GM19397 (cell line): ENCODE results near the gene BFAR.
"Not testable (repeated sequence)": the region's sequence is repeated elsewhere in the genome, so short reads cannot be mapped to it uniquely, and the experiment has no call there.

Experiments used
- ATAC-seq: cut with Tn5 transposase; IDR thresholded peaks from one replicate; pipeline ENCODE4 v1.9.1; 2021; ENCODE audit warnings: mild to moderate bottlenecking, moderate library complexity; ENCODE audit not compliant: unreplicated experiment

Gene BFAR

DNA sequence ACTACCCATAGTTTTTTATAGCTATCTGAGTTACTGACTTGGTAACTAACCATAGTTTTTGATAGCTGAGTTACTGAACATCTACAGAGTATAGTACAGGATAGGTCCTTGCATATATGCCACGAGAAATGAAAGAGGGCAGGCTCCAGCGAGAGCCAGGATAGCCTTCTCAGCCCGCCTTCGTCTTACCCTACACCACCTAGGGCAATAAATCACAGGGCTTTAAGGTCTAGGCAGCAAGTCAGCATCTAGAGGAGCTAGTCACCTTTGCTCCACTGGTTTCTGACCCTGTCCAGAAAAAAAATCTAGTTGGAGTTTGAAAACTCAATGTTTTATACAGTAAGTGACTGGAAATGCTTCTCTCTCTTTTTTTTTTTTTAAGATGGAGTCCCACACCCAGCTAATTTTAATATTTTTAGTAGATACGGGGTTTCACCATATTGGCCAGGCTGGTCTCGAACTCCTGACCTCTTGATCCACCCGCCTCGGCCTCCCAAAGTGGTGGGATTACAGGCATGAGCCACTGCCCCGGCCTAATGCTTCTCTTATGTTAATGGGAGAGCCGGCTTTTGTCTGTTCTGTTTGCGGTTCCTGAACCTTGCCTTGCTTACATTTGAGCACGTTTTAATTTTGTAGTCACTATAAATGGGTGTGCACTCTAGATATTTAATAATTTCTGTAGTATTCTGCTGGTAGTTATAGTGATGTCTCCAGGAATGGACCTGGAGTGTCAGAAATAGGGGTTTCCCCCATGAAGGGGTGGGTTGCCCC is 2.8 kb downstream of the BFAR start:
- ATAC-seq = no peak

DNA sequence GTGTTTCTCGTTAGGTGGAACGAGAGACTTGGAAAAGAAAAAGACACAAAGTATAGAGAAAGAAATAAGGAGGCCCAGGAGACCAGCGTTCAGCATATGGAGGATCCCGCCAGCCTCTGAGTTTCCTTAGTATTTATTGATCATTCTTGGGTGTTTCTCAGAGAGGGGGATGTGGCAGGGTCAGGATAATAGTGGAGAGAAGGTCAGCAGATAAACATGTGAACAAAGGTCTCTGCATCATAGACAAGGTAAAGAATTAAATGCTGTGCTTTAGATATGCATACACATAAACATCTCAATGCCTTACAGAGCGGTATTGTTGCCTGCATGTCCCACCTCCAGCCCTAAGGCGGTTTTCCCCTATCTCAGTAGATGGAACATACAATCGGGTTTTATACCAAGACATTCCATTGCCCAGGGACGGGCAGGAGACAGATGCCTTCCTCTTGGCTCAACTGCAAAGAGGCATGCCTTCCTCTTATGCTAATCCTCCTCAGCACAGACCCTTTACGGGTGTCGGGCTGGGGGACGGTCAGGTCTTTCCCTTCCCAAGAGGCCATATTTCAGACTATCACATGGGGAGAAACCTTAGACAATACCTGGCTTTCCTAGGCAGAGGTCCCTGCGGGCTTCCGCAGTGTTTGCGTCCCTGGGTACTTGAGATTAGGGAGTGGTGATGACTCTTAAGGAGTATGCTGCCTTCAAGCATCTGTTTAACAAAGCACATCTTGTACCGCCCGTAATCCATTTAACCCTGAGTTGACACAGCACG is 3.6 kb downstream of the BFAR start:
- ATAC-seq = not testable (repeated sequence)

- ATAC-seq = not testable (repeated sequence)
These were observed 4.1 kb downstream of the BFAR start for GRCh38 chr16:14636951-14637240.

GRCh38 chr16:14640538-14640937 is 7.8 kb downstream of the BFAR start:
- no peak for ATAC-seq

GRCh38 chr16:14641206-14641605 is 8.5 kb downstream of the BFAR start:
- ATAC-seq = no peak

DNA sequence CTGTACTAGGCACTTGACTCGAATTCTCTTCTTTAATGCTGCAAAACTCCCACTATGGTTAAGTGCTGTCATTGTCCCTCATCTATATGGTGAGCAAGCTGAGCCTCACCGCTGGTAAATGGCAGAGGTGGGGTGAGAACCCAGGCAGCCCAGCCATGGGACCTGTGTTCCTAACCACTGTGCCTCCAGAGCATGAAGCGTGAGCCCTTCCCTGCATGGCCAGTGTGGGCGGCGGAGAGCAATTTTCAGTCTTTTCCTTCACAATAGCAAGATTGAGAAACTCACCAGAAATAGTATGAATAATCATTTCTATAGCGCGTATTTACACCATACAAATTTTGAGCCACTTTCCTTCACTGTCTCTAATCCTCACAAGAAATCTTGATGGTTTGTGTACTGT is 9.2 kb downstream of the BFAR start:
- ATAC-seq = no peak

- no peak for ATAC-seq
These were observed 17.1 kb downstream of the BFAR start for GRCh38 chr16:14649816-14650215.

DNA sequence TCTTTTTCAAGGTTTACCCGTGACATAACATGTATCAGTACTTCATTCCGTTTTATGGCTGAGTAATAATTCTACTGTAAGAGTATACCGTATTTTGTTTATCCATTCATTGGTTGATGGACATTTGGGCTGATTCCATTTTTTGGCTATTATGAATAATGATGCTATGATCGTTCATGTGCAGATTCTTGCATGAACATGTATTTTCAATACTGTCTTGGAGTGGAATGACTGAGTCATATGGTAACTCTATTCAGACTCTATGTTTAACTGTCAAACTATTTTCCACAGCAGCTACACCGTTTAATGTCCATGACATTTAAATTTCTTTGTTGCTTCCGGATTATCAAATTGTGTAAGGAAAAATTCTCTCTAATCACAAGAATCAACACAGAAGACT is 17.9 kb downstream of the BFAR start:
- ATAC-seq = no peak

DNA sequence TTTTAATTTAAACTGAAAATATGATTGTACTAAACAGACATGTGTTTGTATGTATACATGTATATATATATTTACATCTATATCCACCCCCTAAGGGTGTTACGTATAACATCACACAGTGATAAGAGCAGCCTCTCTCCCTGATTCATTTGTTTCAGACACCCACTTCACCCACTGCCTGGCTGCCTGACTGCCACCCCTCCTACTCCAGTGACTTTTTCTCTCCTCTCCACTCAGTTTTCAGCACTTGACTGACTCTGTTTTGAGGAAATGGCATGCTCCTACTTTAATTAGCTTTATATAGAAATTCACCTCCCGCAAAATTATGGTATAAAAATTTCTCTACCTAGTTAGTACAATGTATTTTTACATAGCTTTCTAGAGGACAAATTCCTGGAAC is 20.0 kb downstream of the BFAR start:
- ATAC-seq = no peak

GRCh38 chr16:14658063-14658462 is 25.3 kb downstream of the BFAR start:
- ATAC-seq = peak; percentile 88

- ATAC-seq = no peak
These were observed 34.9 kb downstream of the BFAR start for GRCh38 chr16:14667347-14668266.

DNA sequence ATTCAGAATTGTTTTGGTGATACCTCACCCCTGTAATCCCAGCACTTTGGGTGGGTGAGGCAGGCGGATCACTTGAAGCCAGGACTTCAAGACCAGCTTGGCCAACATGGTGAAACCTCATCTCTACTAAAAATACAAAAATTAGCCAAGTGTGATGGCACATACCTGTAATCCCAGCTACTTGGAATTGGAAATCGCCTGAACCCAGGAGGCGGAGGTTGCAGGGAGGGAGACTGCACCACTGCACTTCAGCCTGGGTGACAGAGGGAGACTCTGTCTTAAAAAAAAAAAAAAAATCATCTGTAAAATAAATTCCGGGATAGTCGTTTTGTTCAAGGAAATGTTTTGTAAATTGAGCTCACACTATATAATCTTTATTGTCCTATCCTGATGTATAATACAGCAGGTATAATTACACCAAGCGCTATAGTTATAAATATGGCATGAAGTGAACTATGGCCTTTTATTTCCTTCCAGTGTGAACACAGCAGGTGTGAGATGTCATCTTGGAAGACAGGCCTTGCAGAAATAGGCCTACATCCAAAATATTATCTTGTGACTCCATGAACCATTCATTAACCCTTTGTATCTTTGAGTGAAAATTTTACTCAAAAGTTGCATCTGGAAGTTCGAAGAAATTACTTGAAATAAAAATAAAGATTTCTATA is 35.9 kb downstream of the BFAR start:
- no peak for ATAC-seq

DNA sequence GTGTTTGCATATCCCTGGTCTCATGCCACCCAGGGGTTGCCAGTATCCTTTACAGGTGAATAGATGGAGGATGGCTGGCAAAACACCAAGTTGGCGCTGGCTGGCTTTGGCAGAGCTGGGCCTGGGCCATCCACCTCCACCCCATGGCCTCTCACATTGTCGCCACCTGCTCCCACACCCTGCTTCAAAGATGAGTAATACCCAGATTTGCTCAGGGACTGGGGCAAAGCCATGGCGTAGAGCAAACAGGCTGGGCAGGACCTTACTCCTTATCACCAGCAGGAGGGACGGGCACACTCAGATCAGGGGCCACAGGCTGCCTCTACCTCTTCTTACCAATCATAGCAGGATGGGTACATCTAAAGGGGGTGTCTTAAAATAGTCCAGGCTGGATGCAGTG is 37.0 kb downstream of the BFAR start:
- ATAC-seq = no peak

DNA sequence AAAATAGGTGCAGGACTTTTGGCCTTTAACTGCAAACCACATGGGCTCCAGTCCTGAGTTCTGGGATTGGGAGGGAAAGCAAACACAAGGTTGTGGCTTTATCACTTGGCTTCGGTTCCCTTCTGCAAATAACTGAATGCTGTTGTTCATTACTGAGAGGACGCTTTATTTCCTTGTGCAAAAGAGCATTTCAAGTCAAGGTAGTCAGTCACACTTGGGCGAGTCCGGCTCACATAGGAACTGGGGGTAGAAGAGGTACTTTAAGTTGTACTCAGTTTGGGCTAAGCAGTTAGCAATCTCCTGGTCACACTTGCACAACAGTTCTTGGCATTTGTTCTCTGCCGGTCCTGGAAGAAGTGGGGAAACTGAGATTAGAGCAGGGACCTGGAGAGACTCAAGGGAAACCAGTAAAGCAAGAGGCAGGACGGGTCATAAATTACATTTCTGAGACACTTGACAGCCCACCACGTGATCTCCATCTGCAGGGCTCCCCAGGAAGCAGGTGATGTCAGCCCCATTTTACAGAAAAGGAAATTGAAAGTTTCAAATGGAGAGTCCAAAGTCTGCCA is 39.7 kb downstream of the BFAR start:
- ATAC-seq = no peak

DNA sequence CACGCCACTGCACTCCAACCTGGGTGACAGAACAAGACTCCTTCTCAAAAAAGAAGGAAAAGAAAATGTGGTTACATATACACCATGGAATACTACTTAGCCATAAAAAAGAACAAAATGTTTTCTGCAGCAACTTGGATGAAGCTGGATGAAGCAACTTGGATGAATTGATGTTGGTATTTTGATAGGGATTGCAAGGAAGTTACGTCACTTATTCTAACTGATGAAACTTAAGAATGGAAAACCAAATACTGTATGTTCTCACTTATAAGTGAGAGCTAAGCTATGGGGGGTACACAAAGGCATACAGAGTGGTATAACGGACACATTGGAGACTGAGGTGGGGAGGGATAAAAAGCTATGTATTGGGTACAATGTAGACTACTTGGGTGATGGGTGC is 43.9 kb downstream of the BFAR start:
- no peak for ATAC-seq

DNA sequence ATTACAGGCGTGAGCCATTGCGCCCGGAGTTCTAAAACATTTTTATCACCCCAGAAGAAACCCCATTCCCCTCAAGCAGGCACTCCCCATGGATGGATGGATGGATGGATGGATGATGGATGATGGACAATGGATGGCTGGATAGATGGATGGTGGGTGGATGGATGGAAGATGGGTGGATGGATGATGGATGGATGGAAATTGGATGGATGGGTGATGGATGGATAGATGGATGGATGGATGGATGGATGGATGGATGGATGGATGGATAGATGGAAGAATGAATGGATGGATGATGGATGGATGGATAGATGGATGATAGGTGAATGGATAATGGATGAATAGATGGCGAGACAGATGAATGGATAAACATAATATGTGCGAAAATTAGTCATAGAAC is 44.9 kb downstream of the BFAR start:
- ATAC-seq = no peak

DNA sequence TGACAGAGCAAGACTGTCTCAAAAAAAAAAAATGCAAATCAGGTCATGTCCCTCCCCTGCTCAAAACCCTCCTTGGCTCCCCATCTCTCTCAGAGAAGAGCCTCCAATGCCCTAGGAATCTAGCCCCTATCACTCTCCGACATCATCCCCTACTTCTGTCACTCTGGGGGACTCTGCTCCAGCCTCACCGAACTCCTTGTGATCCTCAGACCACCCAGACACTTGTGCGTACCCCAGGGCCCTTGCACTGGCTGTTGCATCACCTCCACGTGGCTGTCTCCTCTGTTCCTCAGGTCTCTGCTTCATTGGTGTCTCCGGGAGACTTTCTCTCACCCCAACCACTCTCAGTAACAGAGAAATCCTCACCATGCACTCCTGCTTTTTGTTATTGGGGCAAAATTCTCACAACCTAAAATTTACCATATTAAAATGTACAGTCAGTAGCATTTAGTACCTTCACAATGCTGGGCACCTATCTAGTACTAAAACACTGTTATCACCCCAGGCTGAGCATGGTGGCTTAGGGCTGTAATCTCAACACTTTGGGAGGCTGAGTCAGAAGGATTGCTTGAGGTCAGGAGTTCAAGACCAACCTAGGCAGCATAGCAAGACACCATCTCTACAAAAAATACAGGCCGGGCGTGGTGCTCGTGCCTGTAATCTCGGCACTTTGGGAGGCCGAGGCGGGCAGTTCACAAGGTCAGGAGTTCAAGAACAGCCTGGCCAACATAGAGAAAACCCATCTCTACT is 46.2 kb downstream of the BFAR start:
- no peak for ATAC-seq

- ATAC-seq = not testable (repeated sequence)
These were observed 47.6 kb downstream of the BFAR start for GRCh38 chr16:14680396-14680795.

- ATAC-seq = no peak
These were observed 48.4 kb downstream of the BFAR start for GRCh38 chr16:14681115-14681514.

DNA sequence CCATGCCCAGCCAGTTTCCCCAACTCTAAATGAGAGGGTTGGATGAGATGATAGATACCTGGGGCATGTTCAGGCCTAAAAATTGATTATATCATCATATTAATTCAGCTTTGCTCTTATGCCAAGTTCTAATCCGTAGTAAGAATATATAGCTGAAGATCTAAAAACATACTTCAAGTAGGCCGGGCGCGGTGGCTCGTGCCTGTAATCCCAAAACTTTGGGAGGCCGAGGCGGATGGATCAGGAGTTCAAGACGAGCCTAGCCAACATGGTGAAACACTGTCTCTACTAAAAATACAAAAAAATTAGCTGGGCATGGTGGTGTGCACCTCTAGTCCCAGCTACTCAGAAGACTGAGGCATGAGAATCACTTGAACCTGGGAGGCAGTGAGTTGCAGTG is 49.4 kb downstream of the BFAR start:
- ATAC-seq = no peak
